Fibroblast of lung (primary cell): ENCODE measurements around the gene LUZP2. TPM values are rescaled to one million over a fixed set of nuclear protein-coding genes. Genes with fewer than 3 reads are reported as not detected.

Experiments used
- DNase-seq, 2 donors: peaks; one replicate each; pipeline versions ENCODE4 v3.0.0 to v3.0.0-alpha.2; 2010; ENCODE audit warnings: low read depth in 2 of 2
- H2AFZ ChIP-seq: 2 replicates; pipeline ENCODE4 v1.5.1; 2012; ENCODE audit warnings: low read length, control low read depth, inconsistent platforms
- H3K27ac ChIP-seq: 2 replicates; pipeline ENCODE4 v1.5.1; 2011; ENCODE audit warnings: low read length, control low read depth; ENCODE audit not compliant: insufficient read depth
- H3K27me3 ChIP-seq: 2 replicates; pipeline ENCODE4 v1.5.1; 2011; ENCODE audit warnings: mild to moderate bottlenecking, low read length; ENCODE audit not compliant: control insufficient read depth, insufficient read depth
- H3K36me3 ChIP-seq: 2 replicates; pipeline ENCODE4 v1.5.1; 2011; ENCODE audit warnings: low read length; ENCODE audit not compliant: control insufficient read depth, insufficient read depth
- H3K4me1 ChIP-seq: 2 replicates; pipeline ENCODE4 v1.5.1; 2011; ENCODE audit warnings: low read length; ENCODE audit not compliant: control insufficient read depth, insufficient read depth; ENCODE audit errors: extremely low read depth
- H3K4me2 ChIP-seq: 2 replicates; pipeline ENCODE4 v1.5.1; 2011; ENCODE audit warnings: low read length, control low read depth; ENCODE audit not compliant: insufficient read depth; ENCODE audit errors: extremely low read depth
- H3K4me3 ChIP-seq, 4 experiments: fragments of 200-600 bp in 1 of 4; sonication (generic) in 1 of 4; replicated peaks in 1 of 4; 2 replicates each; pipeline ENCODE4 v1.5.1; 2011 to 2016; ENCODE audit warnings: low read length in 4 of 4, low read depth in 3 of 4, mild to moderate bottlenecking in 3 of 4, control low read depth in 2 of 4, inconsistent platforms in 1 of 4, mixed read lengths in 1 of 4; ENCODE audit not compliant: insufficient read depth in 1 of 4; ENCODE audit errors: control extremely low read depth in 1 of 4
- H3K79me2 ChIP-seq: 2 replicates; pipeline ENCODE4 v1.5.1; 2012; ENCODE audit warnings: mild to moderate bottlenecking, low read length, inconsistent platforms; ENCODE audit not compliant: control insufficient read depth, insufficient read depth
- H3K9ac ChIP-seq: 2 replicates; pipeline ENCODE4 v1.5.1; 2011; ENCODE audit warnings: mild to moderate bottlenecking, low read length, control low read depth; ENCODE audit not compliant: insufficient read depth
- H3K9me3 ChIP-seq: 2 replicates; pipeline ENCODE4 v1.5.1; 2012; ENCODE audit warnings: low read depth, low read length; ENCODE audit not compliant: control insufficient read depth, insufficient read depth
- H4K20me1 ChIP-seq: 2 replicates; pipeline ENCODE4 v1.5.1; 2011; ENCODE audit warnings: low read length; ENCODE audit not compliant: control insufficient read depth, insufficient read depth; ENCODE audit errors: extremely low read depth
- CTCF ChIP-seq, 2 donors: IDR thresholded peaks in 1 of 2; conservative IDR thresholded peaks in 1 of 2; 1 replicate in 1 of 2; 2 replicates in 1 of 2; pipeline ENCODE4 v1.5.1; 2011 to 2012; ENCODE audit warnings: low read length in 2 of 2, control low read depth in 1 of 2, inconsistent platforms in 1 of 2, low read depth in 1 of 2, mild to moderate bottlenecking in 1 of 2
- EZH2 ChIP-seq: IDR thresholded peaks from 2 replicates; pipeline ENCODE4 v1.5.1; 2012; ENCODE audit warnings: low read length, control low read depth, mild to moderate bottlenecking; ENCODE audit errors: missing control alignments
- polyA plus RNA-seq, 2 donors: library from polyadenylated mRNA; depleted of rRNA in 1 of 2; stranded (reverse) in 1 of 2; unstranded in 1 of 2; fragments of >200 nt; gene quantifications; 2 replicates each; pipeline ENCODE4 v1.2.1, GENCODE V29; 2011 to 2012; ENCODE audit warnings: missing spikeins in 1 of 2
- total RNA-seq: library from RNA; depleted of rRNA; stranded (reverse); fragments of >200 nt; gene quantifications from 2 replicates; pipeline ENCODE4 v1.2.1, GENCODE V29; 2014

LUZP2 gene
- total and polyA plus RNA-seq, 2 donors (not counting 1 experiment from before 2014, with no cell fraction given), result 0.03 to 0.50 TPM

- Histone ChIP-seq H3K27me3 (no peaks in the 10 kb centered on the region), H4K20me1 (no peaks in the 10 kb centered on the region), H3K79me2 (no peaks in the 10 kb centered on the region), H3K9ac (no peak overlapping the region), H3K27ac (no peak overlapping the region), H3K36me3 (no peaks in the 10 kb centered on the region), H3K4me3 (no peak overlapping the region), H3K9me3 (no peaks in the 10 kb centered on the region), H3K4me1 (peaks cover under 1% of the 10 kb centered on the region), H3K4me2 (no peak overlapping the region), H2AFZ (no peak overlapping the region)
- no peak for DNase-seq
- TF ChIP-seq EZH2, result no peak
- no peak for TF ChIP-seq CTCF (conservative IDR thresholded peaks at IDR 0.05 in 1 of 2, IDR thresholded peaks at IDR 0.05 in 1 of 2; ENCODE audit: low read depth in 1 of 2, low read length in 2 of 2)
These were observed 96.5 kb downstream of the LUZP2 start for GRCh38 chr11:24593332-24593731.

- TF ChIP-seq CTCF (conservative IDR thresholded peaks at IDR 0.05 in 1 of 2, IDR thresholded peaks at IDR 0.05 in 1 of 2; ENCODE audit: low read depth in 1 of 2, low read length in 2 of 2) (no peak), EZH2 (no peak)
- no peak overlapping the region for H3K9ac ChIP-seq
- no peak for DNase-seq
These were observed 97.5 kb downstream of the LUZP2 start for GRCh38 chr11:24594401-24594800.

GRCh38 chr11:24598641-24599040, 101.8 kb downstream of the LUZP2 start:
- Histone ChIP-seq H3K36me3 (no peaks in the 10 kb centered on the region), H3K4me2 (no peak overlapping the region), H3K4me1 (no peaks in the 10 kb centered on the region), H3K9ac (no peak overlapping the region), H3K27ac (no peak overlapping the region), H3K4me3 (no peak overlapping the region), H4K20me1 (no peaks in the 10 kb centered on the region), H2AFZ (no peak overlapping the region), H3K79me2 (no peaks in the 10 kb centered on the region), H3K27me3 (no peaks in the 10 kb centered on the region), H3K9me3 (no peaks in the 10 kb centered on the region)
- no peak for DNase-seq
- TF ChIP-seq CTCF (conservative IDR thresholded peaks at IDR 0.05 in 1 of 2, IDR thresholded peaks at IDR 0.05 in 1 of 2; ENCODE audit: low read depth in 1 of 2, low read length in 2 of 2) (no peak), EZH2 (no peak)

More at GRCh38 chr11:24594401-24594800, 97.5 kb downstream of the LUZP2 start:
- Histone ChIP-seq H3K4me1 (no peaks in the 10 kb centered on the region), H3K4me3 (no peak overlapping the region), H3K27me3 (no peaks in the 10 kb centered on the region), H3K79me2 (no peaks in the 10 kb centered on the region), H2AFZ (no peak overlapping the region), H3K36me3 (no peaks in the 10 kb centered on the region), H4K20me1 (no peaks in the 10 kb centered on the region), H3K4me2 (no peak overlapping the region), H3K9me3 (no peaks in the 10 kb centered on the region), H3K27ac (no peak overlapping the region)
